Neural cell (in vitro differentiated cells): ENCODE data around the gene MTREX. TPM values are rescaled to one million over a fixed set of nuclear protein-coding genes. Genes with fewer than 3 reads are reported as not detected.

ENCODE experiments used
- H2AFZ ChIP-seq: fragments of 200-600, 300-800 bp; sonication (generic), shearing (Covaris generic); 2 replicates; pipeline ENCODE4 v1.6.0; 2014; ENCODE audit warnings: low read depth, mild to moderate bottlenecking, antibody characterized with exemption, low read length, moderate library complexity
- H3F3A ChIP-seq: fragments of 200-600 bp; shearing (Covaris generic); 2 replicates; pipeline ENCODE4 v1.6.1; 2016; ENCODE audit warnings: mild to moderate bottlenecking, moderate library complexity, mixed read lengths, antibody characterized with exemption, low read length; ENCODE audit not compliant: insufficient read depth, poor library complexity, severe bottlenecking
- H3K27ac ChIP-seq: fragments of 200-600, 300-800 bp; sonication (generic), shearing (Covaris generic); 2 replicates; pipeline ENCODE4 v1.5.1; 2014; ENCODE audit warnings: mild to moderate bottlenecking, low read length, moderate library complexity
- H3K27me3 ChIP-seq: fragments of 300-800, 200-600 bp; sonication (generic), shearing (Covaris generic); 2 replicates; pipeline ENCODE4 v1.6.0; 2014; ENCODE audit warnings: mild to moderate bottlenecking, low read depth, low read length, moderate library complexity; ENCODE audit not compliant: insufficient read depth
- H3K36me3 ChIP-seq: fragments of 300-800, 200-600 bp; sonication (generic), shearing (Covaris generic); 2 replicates; pipeline ENCODE4 v1.5.1; 2014; ENCODE audit warnings: mild to moderate bottlenecking, antibody characterized with exemption, low read length, moderate library complexity; ENCODE audit not compliant: insufficient read depth
- H3K4me2 ChIP-seq: fragments of 300-800, 200-600 bp; sonication (generic), shearing (Covaris generic); 2 replicates; pipeline ENCODE4 v1.6.0; 2014; ENCODE audit warnings: mild to moderate bottlenecking, low read length
- H3K4me3 ChIP-seq: fragments of 300-800, 200-600 bp; sonication (generic), shearing (Covaris generic); 2 replicates; pipeline ENCODE4 v1.5.1; 2014; ENCODE audit warnings: mild to moderate bottlenecking, low read length, moderate library complexity
- H3K79me2 ChIP-seq: fragments of 200-600 bp; shearing (Covaris generic); replicated peaks from 2 replicates; pipeline ENCODE4 v1.6.0; 2014; ENCODE audit warnings: mild to moderate bottlenecking, low read length, moderate library complexity; ENCODE audit not compliant: insufficient read depth
- H3K9ac ChIP-seq: fragments of 300-800, 200-600 bp; sonication (generic), shearing (Covaris generic); 2 replicates; pipeline ENCODE4 v1.6.1; 2016; ENCODE audit warnings: mild to moderate bottlenecking, low read length, mixed read lengths
- H3K9me2 ChIP-seq: fragments of 200-600 bp; shearing (Covaris generic); 2 replicates; pipeline ENCODE4 v1.6.1; 2016; ENCODE audit warnings: mild to moderate bottlenecking, low read length, mixed read lengths; ENCODE audit not compliant: insufficient read depth
- H3K9me3 ChIP-seq: fragments of 200-600, 300-800 bp; sonication (generic), shearing (Covaris generic); 2 replicates; pipeline ENCODE4 v1.6.1; 2016; ENCODE audit warnings: mild to moderate bottlenecking, mixed run types, low read length, moderate library complexity, mixed read lengths
- H4K20me1 ChIP-seq: fragments of 200-600 bp; shearing (Covaris generic); 2 replicates; pipeline ENCODE4 v1.6.1; 2016; ENCODE audit warnings: mild to moderate bottlenecking, mixed run types; ENCODE audit not compliant: insufficient read depth
- EP300 ChIP-seq: fragments of 450-650 bp; conservative IDR thresholded peaks from 2 replicates; pipeline ENCODE4 v1.6.1; 2014; ENCODE audit warnings: antibody characterized with exemption, mild to moderate bottlenecking, moderate library complexity; ENCODE audit not compliant: poor library complexity, severe bottlenecking
- EZH2 ChIP-seq: fragments of 200-600, 300-800 bp; shearing (Covaris generic), sonication (generic); IDR thresholded peaks from 2 replicates; pipeline ENCODE4 v1.6.1; 2014; ENCODE audit warnings: antibody characterized with exemption, low read length, borderline replicate concordance, mild to moderate bottlenecking; ENCODE audit not compliant: insufficient read depth, poor library complexity, severe bottlenecking
- MXI1 ChIP-seq: fragments of 450-650 bp; conservative IDR thresholded peaks from 2 replicates; pipeline ENCODE4 v1.6.1; 2014; ENCODE audit warnings: antibody characterized with exemption, mild to moderate bottlenecking; ENCODE audit not compliant: poor library complexity, severe bottlenecking
- POLR2AphosphoS5 ChIP-seq: IDR thresholded peaks from 2 replicates; pipeline ENCODE4 v1.6.1; 2012
- RAD21 ChIP-seq: fragments of 450-650 bp; conservative IDR thresholded peaks from 2 replicates; pipeline ENCODE4 v1.6.1; 2014; ENCODE audit warnings: antibody characterized with exemption, mild to moderate bottlenecking, moderate library complexity
- SMC3 ChIP-seq: fragments of 450-650 bp; conservative IDR thresholded peaks from 2 replicates; pipeline ENCODE4 v1.6.1; 2014; ENCODE audit warnings: antibody characterized with exemption, mild to moderate bottlenecking, moderate library complexity; ENCODE audit not compliant: poor library complexity
- TAF1 ChIP-seq: IDR thresholded peaks from 2 replicates; pipeline ENCODE4 v1.6.1; 2012; ENCODE audit warnings: low read depth
- polyA plus RNA-seq: library from polyadenylated mRNA; depleted of rRNA; stranded (reverse); fragments of >200 nt; gene quantifications from 2 replicates; pipeline ENCODE4 v1.2.3, GENCODE V29; 2014
- TF ChIP-seq, protein P1 (sequence below): fragments of 450-650 bp; IDR thresholded peaks from 2 replicates; pipeline ENCODE4 v1.5.1; 2014; ENCODE audit warnings: antibody characterized with exemption, mild to moderate bottlenecking, moderate library complexity; ENCODE audit not compliant: poor library complexity, severe bottlenecking
- TF ChIP-seq, protein P2 (sequence below): IDR thresholded peaks from 2 replicates; pipeline ENCODE4 v1.6.1; 2012; ENCODE audit warnings: borderline replicate concordance

MTREX gene
- polyA plus RNA-seq, 1 donor from 2014 or later: 77.6 TPM

DNA sequence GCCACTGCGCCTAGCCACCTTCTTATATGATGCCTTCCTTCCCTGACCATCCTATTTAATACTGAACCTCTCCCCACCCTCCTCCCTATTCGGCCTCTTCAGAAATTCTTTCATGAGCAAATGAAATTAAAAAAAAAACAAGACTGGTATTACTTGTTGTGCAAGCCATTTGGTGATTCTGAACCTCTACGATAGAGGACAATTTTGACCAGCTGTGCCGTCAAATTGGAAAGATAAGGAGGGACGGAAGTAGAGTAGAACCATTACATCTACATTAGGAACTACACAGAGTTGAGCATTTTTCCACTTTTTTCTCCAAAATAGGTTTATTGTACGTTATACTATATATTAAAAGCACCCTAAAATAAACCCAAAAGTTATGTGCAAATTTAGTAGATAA lies 3.2 kb upstream of the MTREX start:
- Histone ChIP-seq H3K9ac (no peak overlapping the region), H3K9me2 (no peaks in the 10 kb centered on the region), H3K4me3 (peak overlapping the region; percentile 89), H3F3A (no peaks in the 10 kb centered on the region), H2AFZ (no peak overlapping the region), H3K27me3 (no peaks in the 10 kb centered on the region), H4K20me1 (no peaks in the 10 kb centered on the region), H3K27ac (no peak overlapping the region), H3K4me2 (no peak overlapping the region), H3K79me2 (peaks cover 73% of the 10 kb centered on the region), H3K36me3 (peaks cover 7% of the 10 kb centered on the region), H3K9me3 (no peaks in the 10 kb centered on the region)
- TF ChIP-seq RAD21 (no peak), SMC3 (no peak), EZH2 (no peak), EP300 (no peak), MXI1 (no peak), TAF1 (no peak), POLR2AphosphoS5 (no peak)
- TF ChIP-seq, protein P1, sequence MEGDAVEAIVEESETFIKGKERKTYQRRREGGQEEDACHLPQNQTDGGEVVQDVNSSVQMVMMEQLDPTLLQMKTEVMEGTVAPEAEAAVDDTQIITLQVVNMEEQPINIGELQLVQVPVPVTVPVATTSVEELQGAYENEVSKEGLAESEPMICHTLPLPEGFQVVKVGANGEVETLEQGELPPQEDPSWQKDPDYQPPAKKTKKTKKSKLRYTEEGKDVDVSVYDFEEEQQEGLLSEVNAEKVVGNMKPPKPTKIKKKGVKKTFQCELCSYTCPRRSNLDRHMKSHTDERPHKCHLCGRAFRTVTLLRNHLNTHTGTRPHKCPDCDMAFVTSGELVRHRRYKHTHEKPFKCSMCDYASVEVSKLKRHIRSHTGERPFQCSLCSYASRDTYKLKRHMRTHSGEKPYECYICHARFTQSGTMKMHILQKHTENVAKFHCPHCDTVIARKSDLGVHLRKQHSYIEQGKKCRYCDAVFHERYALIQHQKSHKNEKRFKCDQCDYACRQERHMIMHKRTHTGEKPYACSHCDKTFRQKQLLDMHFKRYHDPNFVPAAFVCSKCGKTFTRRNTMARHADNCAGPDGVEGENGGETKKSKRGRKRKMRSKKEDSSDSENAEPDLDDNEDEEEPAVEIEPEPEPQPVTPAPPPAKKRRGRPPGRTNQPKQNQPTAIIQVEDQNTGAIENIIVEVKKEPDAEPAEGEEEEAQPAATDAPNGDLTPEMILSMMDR: no peak
- TF ChIP-seq, protein P2, sequence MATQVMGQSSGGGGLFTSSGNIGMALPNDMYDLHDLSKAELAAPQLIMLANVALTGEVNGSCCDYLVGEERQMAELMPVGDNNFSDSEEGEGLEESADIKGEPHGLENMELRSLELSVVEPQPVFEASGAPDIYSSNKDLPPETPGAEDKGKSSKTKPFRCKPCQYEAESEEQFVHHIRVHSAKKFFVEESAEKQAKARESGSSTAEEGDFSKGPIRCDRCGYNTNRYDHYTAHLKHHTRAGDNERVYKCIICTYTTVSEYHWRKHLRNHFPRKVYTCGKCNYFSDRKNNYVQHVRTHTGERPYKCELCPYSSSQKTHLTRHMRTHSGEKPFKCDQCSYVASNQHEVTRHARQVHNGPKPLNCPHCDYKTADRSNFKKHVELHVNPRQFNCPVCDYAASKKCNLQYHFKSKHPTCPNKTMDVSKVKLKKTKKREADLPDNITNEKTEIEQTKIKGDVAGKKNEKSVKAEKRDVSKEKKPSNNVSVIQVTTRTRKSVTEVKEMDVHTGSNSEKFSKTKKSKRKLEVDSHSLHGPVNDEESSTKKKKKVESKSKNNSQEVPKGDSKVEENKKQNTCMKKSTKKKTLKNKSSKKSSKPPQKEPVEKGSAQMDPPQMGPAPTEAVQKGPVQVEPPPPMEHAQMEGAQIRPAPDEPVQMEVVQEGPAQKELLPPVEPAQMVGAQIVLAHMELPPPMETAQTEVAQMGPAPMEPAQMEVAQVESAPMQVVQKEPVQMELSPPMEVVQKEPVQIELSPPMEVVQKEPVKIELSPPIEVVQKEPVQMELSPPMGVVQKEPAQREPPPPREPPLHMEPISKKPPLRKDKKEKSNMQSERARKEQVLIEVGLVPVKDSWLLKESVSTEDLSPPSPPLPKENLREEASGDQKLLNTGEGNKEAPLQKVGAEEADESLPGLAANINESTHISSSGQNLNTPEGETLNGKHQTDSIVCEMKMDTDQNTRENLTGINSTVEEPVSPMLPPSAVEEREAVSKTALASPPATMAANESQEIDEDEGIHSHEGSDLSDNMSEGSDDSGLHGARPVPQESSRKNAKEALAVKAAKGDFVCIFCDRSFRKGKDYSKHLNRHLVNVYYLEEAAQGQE: no peak

DNA sequence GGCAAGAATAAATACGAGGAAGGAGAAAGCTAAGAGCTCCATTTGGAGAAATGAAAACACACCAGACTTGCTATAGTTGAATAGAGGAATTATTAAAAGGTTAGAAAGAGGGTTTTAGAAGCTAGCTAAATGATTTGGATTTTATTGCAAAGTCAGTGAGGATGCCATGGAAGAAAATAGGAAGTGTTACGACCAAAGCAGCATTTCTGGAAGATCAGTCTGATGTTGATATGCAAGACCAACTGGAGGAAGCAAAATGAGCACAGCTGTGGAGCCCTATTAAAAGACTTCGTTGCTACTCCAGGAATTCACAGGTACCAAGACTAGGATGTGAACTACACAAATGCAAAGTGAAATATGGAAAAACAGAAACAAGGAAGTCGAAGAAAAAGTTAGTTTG lies 2.4 kb upstream of the MTREX start:
- H3F3A ChIP-seq: no peaks in the 10 kb centered on the region
- no peaks in the 10 kb centered on the region for H3K9me3 ChIP-seq
- H2AFZ ChIP-seq: no peak overlapping the region
- H3K27ac ChIP-seq: no peak overlapping the region
- H3K4me3 ChIP-seq: peak overlapping the region; percentile 89
- no peaks in the 10 kb centered on the region for H3K9me2 ChIP-seq
- TF ChIP-seq, protein P1: no peak
- no peak for TF ChIP-seq TAF1
- TF ChIP-seq EZH2: no peak
- no peak for TF ChIP-seq EP300
- H3K36me3 ChIP-seq: peaks cover 7% of the 10 kb centered on the region
- H3K27me3 ChIP-seq: no peaks in the 10 kb centered on the region
- H3K9ac ChIP-seq: no peak overlapping the region
- H4K20me1 ChIP-seq: no peaks in the 10 kb centered on the region
- H3K79me2 ChIP-seq: peaks cover 80% of the 10 kb centered on the region
- peak overlapping the region; percentile 95 for H3K4me2 ChIP-seq
